Measurements from ENCODE around the gene C16orf92.

The C16orf92 gene

GRCh38 chr16:30002614-30003346 lies 20.2 kb upstream of the C16orf92 start:
- TF ChIP-seq CTCF (conservative IDR thresholded peaks at IDR 0.05; ENCODE audit: low read length) = no peak
- TF ChIP-seq EZH2phosphoT487 (IDR thresholded peaks at IDR 0.05; ENCODE audit: borderline replicate concordance) = no peak
- no peak overlapping the region for H2AFZ ChIP-seq (ENCODE audit: low read length)
- no peaks in the 10 kb centered on the region for H3K27me3 ChIP-seq (ENCODE audit: insufficient read depth, low read length, poor library complexity, severe bottlenecking)
- no peaks in the 10 kb centered on the region for H3F3A ChIP-seq (ENCODE audit: low read depth)
- H3K4me1 ChIP-seq (ENCODE audit: insufficient read depth, low read length, poor library complexity, severe bottlenecking) = no peaks in the 10 kb centered on the region
- H3K4me2 ChIP-seq (ENCODE audit: low read depth, low read length, poor library complexity, severe bottlenecking) = no peak overlapping the region
- no peaks in the 10 kb centered on the region for H3K36me3 ChIP-seq (ENCODE audit: insufficient read depth, low read length)
- H3K9ac ChIP-seq (ENCODE audit: low read depth, low read length, poor library complexity, severe bottlenecking) = no peak overlapping the region
- no peak overlapping the region for H3K4me3 ChIP-seq (ENCODE audit: low read length, poor library complexity, severe bottlenecking)
- no peaks in the 10 kb centered on the region for H3K9me2 ChIP-seq (replicated peaks; ENCODE audit: low read depth, low read length)
- 0 out of 2 replicates have a peak, but pooled peaks cover under 1% of the 10 kb centered on the region for H3K79me2 ChIP-seq (ENCODE audit: insufficient read depth, low read length)
- peaks cover 2% of the 10 kb centered on the region for H4K20me1 ChIP-seq (ENCODE audit: insufficient read depth, low read length, poor library complexity, severe bottlenecking)
- no peaks in the 10 kb centered on the region for H3K9me3 ChIP-seq (ENCODE audit: insufficient read depth, low read depth, low read length)

- Histone ChIP-seq H3K4me2 (ENCODE audit: low read depth, low read length, poor library complexity, severe bottlenecking) (no peak overlapping the region), H3K27me3 (ENCODE audit: insufficient read depth, low read length, poor library complexity, severe bottlenecking) (no peaks in the 10 kb centered on the region), H3K9me3 (ENCODE audit: insufficient read depth, low read depth, low read length) (no peaks in the 10 kb centered on the region), H3F3A (ENCODE audit: low read depth) (no peaks in the 10 kb centered on the region), H2AFZ (ENCODE audit: low read length) (no peak overlapping the region), H3K36me3 (ENCODE audit: insufficient read depth, low read length) (no peaks in the 10 kb centered on the region), H3K9ac (ENCODE audit: low read depth, low read length, poor library complexity, severe bottlenecking) (no peak overlapping the region), H3K4me1 (ENCODE audit: insufficient read depth, low read length, poor library complexity, severe bottlenecking) (no peaks in the 10 kb centered on the region), H3K79me2 (ENCODE audit: insufficient read depth, low read length) (no peaks in the 10 kb centered on the region), H3K4me3 (ENCODE audit: low read length, poor library complexity, severe bottlenecking) (no peak overlapping the region), H3K9me2 (replicated peaks; ENCODE audit: low read depth, low read length) (no peaks in the 10 kb centered on the region), H4K20me1 (ENCODE audit: insufficient read depth, low read length, poor library complexity, severe bottlenecking) (peaks cover 2% of the 10 kb centered on the region)
- no peak for TF ChIP-seq CTCF (conservative IDR thresholded peaks at IDR 0.05; ENCODE audit: low read length)
- no peak for TF ChIP-seq EZH2phosphoT487 (IDR thresholded peaks at IDR 0.05; ENCODE audit: borderline replicate concordance)
Observed at GRCh38 chr16:30003670-30004423, 19.2 kb upstream of the C16orf92 start.

- Histone ChIP-seq H3F3A (ENCODE audit: low read depth) (no peaks in the 10 kb centered on the region), H3K4me3 (ENCODE audit: low read length, poor library complexity, severe bottlenecking) (no peak overlapping the region), H3K4me2 (ENCODE audit: low read depth, low read length, poor library complexity, severe bottlenecking) (no peak overlapping the region), H3K9ac (ENCODE audit: low read depth, low read length, poor library complexity, severe bottlenecking) (no peak overlapping the region), H3K9me3 (ENCODE audit: insufficient read depth, low read depth, low read length) (no peaks in the 10 kb centered on the region), H3K27me3 (ENCODE audit: insufficient read depth, low read length, poor library complexity, severe bottlenecking) (no peaks in the 10 kb centered on the region), H3K36me3 (ENCODE audit: insufficient read depth, low read length) (no peaks in the 10 kb centered on the region), H3K79me2 (ENCODE audit: insufficient read depth, low read length) (no peaks in the 10 kb centered on the region), H4K20me1 (ENCODE audit: insufficient read depth, low read length, poor library complexity, severe bottlenecking) (peaks cover 2% of the 10 kb centered on the region), H2AFZ (ENCODE audit: low read length) (no peak overlapping the region), H3K4me1 (ENCODE audit: insufficient read depth, low read length, poor library complexity, severe bottlenecking) (no peaks in the 10 kb centered on the region), H3K9me2 (replicated peaks; ENCODE audit: low read depth, low read length) (no peaks in the 10 kb centered on the region)
- TF ChIP-seq CTCF (conservative IDR thresholded peaks at IDR 0.05; ENCODE audit: low read length) = no peak
- TF ChIP-seq EZH2phosphoT487 (IDR thresholded peaks at IDR 0.05; ENCODE audit: borderline replicate concordance) = no peak
Observed at GRCh38 chr16:30004424-30004776, 18.6 kb upstream of the C16orf92 start.

All from Loucy (cell line).